IMR-90 (cell line): Measurements from ENCODE around the gene HPSE.

Experiments
- BHLHE40 ChIP-seq: fragments of 150-350 bp; IDR thresholded peaks from 2 replicates; pipeline ENCODE4 v1.6.1; 2016; ENCODE audit warnings: mild to moderate bottlenecking, low read depth, low read length
- CEBPB ChIP-seq: IDR thresholded peaks from 2 replicates; pipeline ENCODE4 v1.6.1; 2012; ENCODE audit warnings: low read depth, low read length, improper control_type of control experiment
- FOS ChIP-seq: fragments of 150-350 bp; IDR thresholded peaks from 2 replicates; pipeline ENCODE4 v1.6.1; 2016; ENCODE audit warnings: low read depth, low read length
- MAFK ChIP-seq: IDR thresholded peaks from 2 replicates; pipeline ENCODE4 v1.6.1; 2012; ENCODE audit warnings: low read depth, low read length, improper control_type of control experiment
- MXI1 ChIP-seq: IDR thresholded peaks from 2 replicates; pipeline ENCODE4 v1.6.1; 2012; ENCODE audit warnings: low read depth, mild to moderate bottlenecking, low read length, moderate library complexity, borderline replicate concordance
- POLR2A ChIP-seq: IDR thresholded peaks from 2 replicates; pipeline ENCODE4 v1.6.1; 2012; ENCODE audit warnings: mild to moderate bottlenecking, low read depth, low read length
- RAD21 ChIP-seq: IDR thresholded peaks from 2 replicates; pipeline ENCODE4 v1.6.1; 2012; ENCODE audit warnings: low read length, improper control_type of control experiment
- RCOR1 ChIP-seq: IDR thresholded peaks from 2 replicates; pipeline ENCODE4 v1.6.1; 2012; ENCODE audit warnings: mild to moderate bottlenecking, low read length, improper control_type of control experiment; ENCODE audit not compliant: insufficient replicate concordance
- SMC3 ChIP-seq: fragments of 150-350 bp; IDR thresholded peaks from 2 replicates; pipeline ENCODE4 v1.6.1; 2016; ENCODE audit warnings: low read depth, mild to moderate bottlenecking, antibody characterized with exemption, low read length, moderate library complexity
- TF ChIP-seq, protein P1 (sequence below): conservative IDR thresholded peaks from 2 replicates; pipeline ENCODE4 v1.5.1; 2012; ENCODE audit warnings: mild to moderate bottlenecking, low read depth, low read length, improper control_type of control experiment
- TF ChIP-seq, protein P2 (sequence below): fragments of 150-350 bp; IDR thresholded peaks from 2 replicates; pipeline ENCODE4 v1.6.1; 2017; ENCODE audit warnings: mild to moderate bottlenecking, antibody characterized with exemption, low read length, low read depth

DNA sequence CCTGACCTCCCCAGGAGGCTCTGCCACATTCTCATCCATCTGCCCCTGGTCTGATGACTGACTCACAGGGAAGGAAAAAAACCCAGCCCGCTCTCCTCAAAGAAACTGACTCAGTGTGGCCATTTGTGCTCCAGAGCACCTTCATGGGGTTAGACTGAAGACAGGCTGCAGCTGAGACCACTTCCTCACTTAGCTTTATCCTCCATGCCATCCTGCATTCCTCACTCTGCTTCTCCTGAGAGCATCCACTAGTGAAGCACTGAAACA is 35.9 kb upstream of the HPSE start:
- TF ChIP-seq, protein P1, sequence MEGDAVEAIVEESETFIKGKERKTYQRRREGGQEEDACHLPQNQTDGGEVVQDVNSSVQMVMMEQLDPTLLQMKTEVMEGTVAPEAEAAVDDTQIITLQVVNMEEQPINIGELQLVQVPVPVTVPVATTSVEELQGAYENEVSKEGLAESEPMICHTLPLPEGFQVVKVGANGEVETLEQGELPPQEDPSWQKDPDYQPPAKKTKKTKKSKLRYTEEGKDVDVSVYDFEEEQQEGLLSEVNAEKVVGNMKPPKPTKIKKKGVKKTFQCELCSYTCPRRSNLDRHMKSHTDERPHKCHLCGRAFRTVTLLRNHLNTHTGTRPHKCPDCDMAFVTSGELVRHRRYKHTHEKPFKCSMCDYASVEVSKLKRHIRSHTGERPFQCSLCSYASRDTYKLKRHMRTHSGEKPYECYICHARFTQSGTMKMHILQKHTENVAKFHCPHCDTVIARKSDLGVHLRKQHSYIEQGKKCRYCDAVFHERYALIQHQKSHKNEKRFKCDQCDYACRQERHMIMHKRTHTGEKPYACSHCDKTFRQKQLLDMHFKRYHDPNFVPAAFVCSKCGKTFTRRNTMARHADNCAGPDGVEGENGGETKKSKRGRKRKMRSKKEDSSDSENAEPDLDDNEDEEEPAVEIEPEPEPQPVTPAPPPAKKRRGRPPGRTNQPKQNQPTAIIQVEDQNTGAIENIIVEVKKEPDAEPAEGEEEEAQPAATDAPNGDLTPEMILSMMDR: no peak
- TF ChIP-seq POLR2A (no peak), RCOR1 (no peak), SMC3 (no peak), RAD21 (no peak), FOS (no peak), MAFK (no peak), CEBPB (no peak), BHLHE40 (no peak), MXI1 (no peak)
- TF ChIP-seq, protein P2, sequence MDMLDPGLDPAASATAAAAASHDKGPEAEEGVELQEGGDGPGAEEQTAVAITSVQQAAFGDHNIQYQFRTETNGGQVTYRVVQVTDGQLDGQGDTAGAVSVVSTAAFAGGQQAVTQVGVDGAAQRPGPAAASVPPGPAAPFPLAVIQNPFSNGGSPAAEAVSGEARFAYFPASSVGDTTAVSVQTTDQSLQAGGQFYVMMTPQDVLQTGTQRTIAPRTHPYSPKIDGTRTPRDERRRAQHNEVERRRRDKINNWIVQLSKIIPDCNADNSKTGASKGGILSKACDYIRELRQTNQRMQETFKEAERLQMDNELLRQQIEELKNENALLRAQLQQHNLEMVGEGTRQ: no peak
